Measurements from ENCODE around the gene FADS2. TPM values are rescaled to one million over a fixed set of nuclear protein-coding genes. Genes with fewer than 3 reads are reported as not detected.

FADS2 gene
- total and polyA plus RNA-seq, 9 of the 15 experiments (the other 6 are each of a cell fraction or from before 2014, with no cell fraction given): 2.9 to 42.8 (median 16.2) TPM

GRCh38 chr11:61866231-61866957 lies 38.3 kb downstream of the FADS2 start:
- H2AFZ ChIP-seq (ENCODE audit: low read depth, low read length): peak overlapping the region; percentile 37
- H3K4me1 ChIP-seq (replicated peaks in 1 of 2; ENCODE audit: control insufficient read depth in 2 of 2, insufficient read depth in 2 of 2, low read length in 2 of 2): peaks cover 47 to 81% of the 10 kb centered on the region in 2 experiments
- peak overlapping the region; percentile 20 to 84; a peak in 3 of 4 replicates for H3K9ac ChIP-seq (ENCODE audit: insufficient read depth in 1 of 2, low read depth in 2 of 2, low read length in 2 of 2)
- DNase-seq (ENCODE audit: extremely low read depth in 1 of 4, low spot score in 3 of 4): peak; percentile 61 to 72 (median 66)
- FAIRE-seq: no peak
- WGBS (ENCODE audit: insufficient coverage, low coverage, missing lambda C conversion rate): 54% methylated on average over 17 of the region's 18 CpGs
- no peaks in the 10 kb centered on the region for H3K27me3 ChIP-seq (ENCODE audit: control insufficient read depth in 2 of 2, insufficient read depth in 2 of 2, low read length in 2 of 2)
- no peaks in the 10 kb centered on the region for H3K9me3 ChIP-seq (replicated peaks; ENCODE audit: control insufficient read depth, insufficient read depth, low read depth, low read length)
- in situ Hi-C loops (cut with MboI): no loop called here
- H3K27ac ChIP-seq (ENCODE audit: extremely low read depth, low read depth, low read length): peak overlapping the region; percentile 43; the same call in 2 of the 3 replicates
- no TSS peak for BruUV-seq (replicated peaks)
- no peaks in the 10 kb centered on the region for H3K36me3 ChIP-seq (ENCODE audit: control insufficient read depth, insufficient read depth, low read length)
- ATAC-seq: no peak
- POLR2A ChIA-PET: interaction anchor here (0.6 to 1.1 kb wide), 5 partner anchors 15 to 506 kb away, joined by 3 to 4 read pairs (median 3); no protein-coding TSS in a partner anchor
- H3K4me3 ChIP-seq: no peak overlapping the region
- CTCF ChIA-PET (ENCODE audit: low intra/inter-chr PET ratio): no interaction called here
- no peaks in the 10 kb centered on the region for H4K20me1 ChIP-seq (replicated peaks; ENCODE audit: control insufficient read depth, insufficient read depth, low read length)
- 0 out of 3 replicates have a peak, but pooled peaks cover 3% of the 10 kb centered on the region for H3K79me2 ChIP-seq (ENCODE audit: control insufficient read depth, insufficient read depth, low read length)
- intact Hi-C loops (cut with micrococcal nuclease): no loop called here
- H3K4me2 ChIP-seq (ENCODE audit: insufficient read depth, low read length): no peak overlapping the region
- no peaks in the 10 kb centered on the region for H3K9me1 ChIP-seq (ENCODE audit: control insufficient read depth, insufficient read depth, low read length)
- TF ChIP-seq ELK3 (CRISPR knock-in tag; IDR thresholded peaks at IDR 0.05) (no peak), GTF2F1 (IDR thresholded peaks at IDR 0.05; ENCODE audit: low read depth, low read length) (no peak), ZNF512 (tag; IDR thresholded peaks at IDR 0.05) (no peak), ZFX (CRISPR knock-in tag; IDR thresholded peaks at IDR 0.05) (peak; percentile 38; the same call in 1 of the 2 replicates), HDAC8 (tag; IDR thresholded peaks at IDR 0.05) (no peak), KDM1A (IDR thresholded peaks at IDR 0.05) (no peak), SAP30 (IDR thresholded peaks at IDR 0.05; ENCODE audit: borderline replicate concordance, insufficient read depth, low read depth, low read length, poor library complexity, severe bottlenecking) (no peak), RBM22 (IDR thresholded peaks at IDR 0.05; ENCODE audit: low read depth, low read length, poor library complexity, severe bottlenecking) (no peak), ZNF217 (CRISPR knock-in tag; IDR thresholded peaks at IDR 0.05) (no peak)
